Gastrocnemius medialis (tissue), 4 donors: ENCODE data around the gene CT47C1. TPM values are rescaled to one million over a fixed set of nuclear protein-coding genes. Genes with fewer than 3 reads are reported as not detected.
"Not testable (repeated sequence)": the region's sequence is repeated elsewhere in the genome, so short reads cannot be mapped to it uniquely, and the experiment has no call there.

Experiments used
- ATAC-seq, 2 donors: fragments of 150-250 bp; one replicate each; pipeline ENCODE4 v1.9.1; 2016
- DNase-seq, 2 donors: peaks; one replicate each; pipeline ENCODE4 v3.0.0-alpha.2; 2019
- H3K27ac ChIP-seq, 4 donors: fragments of 200-600 bp; sonication (generic); 1 replicate in 1 of 4; 2 replicates in 3 of 4; pipeline ENCODE4 v1.5.1; 2016 to 2018; ENCODE audit warnings: mild to moderate bottlenecking in 2 of 4, moderate library complexity in 1 of 4
- H3K27me3 ChIP-seq, 3 donors: fragments of 200-600 bp; sonication (generic) in 2 of 3; 1 replicate in 1 of 3; 2 replicates in 2 of 3; pipeline versions ENCODE4 v1.5.1 to v1.6.0; 2016 to 2019; ENCODE audit warnings: mild to moderate bottlenecking in 1 of 3, moderate library complexity in 1 of 3
- H3K36me3 ChIP-seq, 2 donors: fragments of 200-600 bp; sonication (generic) in 1 of 2; one replicate each; pipeline ENCODE4 v1.5.1; 2017 to 2018
- H3K4me1 ChIP-seq, 2 donors: fragments of 200-600 bp; sonication (generic) in 1 of 2; one replicate each; pipeline ENCODE4 v1.5.1; 2016 to 2017; ENCODE audit warnings: mild to moderate bottlenecking in 2 of 2
- H3K4me3 ChIP-seq, 4 donors: fragments of 200-600 bp; sonication (generic) in 3 of 4; 1 replicate in 1 of 4; 2 replicates in 3 of 4; pipeline ENCODE4 v1.5.1; 2016 to 2019; ENCODE audit warnings: mild to moderate bottlenecking in 2 of 4
- H3K9me3 ChIP-seq, 3 donors: fragments of 200-600 bp; sonication (generic) in 2 of 3; 1 replicate in 1 of 3; 2 replicates in 2 of 3; pipeline ENCODE4 v1.5.1; 2016 to 2019
- CTCF ChIP-seq, 5 experiments: fragments of 450-650 bp in 3 of 5; fragments of 200-600 bp in 2 of 5; sonication (generic) in 2 of 5; IDR thresholded peaks in 4 of 5; conservative IDR thresholded peaks in 1 of 5; 1 replicate in 4 of 5; 2 replicates in 1 of 5; pipeline ENCODE4 v1.5.1; 2016 to 2019; ENCODE audit warnings: antibody characterized with exemption in 5 of 5, mild to moderate bottlenecking in 3 of 5, moderate library complexity in 3 of 5
- POLR2A ChIP-seq, 2 donors: fragments of 450-650 bp; IDR thresholded peaks; one replicate each; pipeline ENCODE4 v1.6.1; 2017; ENCODE audit warnings: antibody characterized with exemption in 2 of 2, mild to moderate bottlenecking in 2 of 2, moderate library complexity in 2 of 2
- in situ Hi-C, 4 donors: fragments of 200-750 bp; cut with MboI; loops; one replicate each; pipeline versions ENCODE4 v1.15.0 to v1.8.0; 2017; ENCODE audit warnings: low sequenced_read_pairs in 4 of 4
- intact Hi-C: fragments of 100-400 bp; cut with DNase I; formaldehyde crosslinking; loops from one replicate; pipeline ENCODE4 v1.15.1; 2023; ENCODE audit warnings: low total_unique reads
- total RNA-seq, 4 donors: library from RNA; depleted of rRNA; stranded (reverse); fragments of >200 nt; gene quantifications; one replicate each; pipeline versions ENCODE4 v1.1.0 to v1.2.3, GENCODE V29; 2016

The CT47C1 gene
- not detected for total RNA-seq

GRCh38 chrX:119072744-119073143, at the start of gene CT47C1:
Gene CT47C1 (plus strand): TSS chrX:119072993. CDS start chrX:119073226, 233 bp downstream.
- in situ Hi-C loops: loop anchor here in 1 of 4 donors (25.0 kb wide), 1 partner anchor 435 kb away; no protein-coding TSS in a partner anchor
- H3K27me3 ChIP-seq: no peaks in the 10 kb centered on the region
- ATAC-seq (no peak), DNase-seq (no peak)
- no peaks in the 10 kb centered on the region for H3K36me3 ChIP-seq
- H3K27ac ChIP-seq: no peak within 1 kb of the TSS
- TF ChIP-seq CTCF (IDR thresholded peaks at IDR 0.05 in 4 of 5, conservative IDR thresholded peaks at IDR 0.05 in 1 of 5) (no peak), POLR2A (IDR thresholded peaks at IDR 0.05) (no peak)
- H3K4me1 ChIP-seq: no peaks in the 10 kb centered on the region
- intact Hi-C loops: no loop called here
- no peaks in the 10 kb centered on the region for H3K9me3 ChIP-seq
- no peak within 1 kb of the TSS for H3K4me3 ChIP-seq

GRCh38 chrX:119025900-119026299, 46.9 kb upstream of the CT47C1 start:
- in situ Hi-C loops: no loop called here
- Histone ChIP-seq H3K9me3 (no peaks in the 10 kb centered on the region), H3K4me3 (no peak overlapping the region), H3K4me1 (no peaks in the 10 kb centered on the region), H3K27ac (no peak overlapping the region), H3K36me3 (no peaks in the 10 kb centered on the region), H3K27me3 (no peaks in the 10 kb centered on the region)
- no peak for DNase-seq
- TF ChIP-seq CTCF (IDR thresholded peaks at IDR 0.05 in 4 of 5, conservative IDR thresholded peaks at IDR 0.05 in 1 of 5) (no peak), POLR2A (IDR thresholded peaks at IDR 0.05) (no peak)
- intact Hi-C loops: no loop called here
- ATAC-seq: no peak

GRCh38 chrX:119026344-119026743, 46.4 kb upstream of the CT47C1 start:
- H3K27me3 ChIP-seq, H3K36me3 ChIP-seq, H3K4me1 ChIP-seq, H3K4me3 ChIP-seq, H3K9me3 ChIP-seq, DNase-seq, H3K27ac ChIP-seq, in situ Hi-C loops, intact Hi-C loops, ATAC-seq: not testable (repeated sequence)

- H3K27me3 ChIP-seq, intact Hi-C loops, H3K4me3 ChIP-seq, ATAC-seq, H3K36me3 ChIP-seq, in situ Hi-C loops, H3K4me1 ChIP-seq, H3K9me3 ChIP-seq, DNase-seq, H3K27ac ChIP-seq: not testable (repeated sequence)
Observed at GRCh38 chrX:119027960-119028732, 44.6 kb upstream of the CT47C1 start.

GRCh38 chrX:119028733-119029330, 44.0 kb upstream of the CT47C1 start:
- ATAC-seq (no peak), DNase-seq (no peak)
- no peaks in the 10 kb centered on the region for H3K4me1 ChIP-seq
- in situ Hi-C loops (no loop called here), intact Hi-C loops (no loop called here)
- H3K36me3 ChIP-seq: no peaks in the 10 kb centered on the region
- TF ChIP-seq CTCF (IDR thresholded peaks at IDR 0.05 in 4 of 5, conservative IDR thresholded peaks at IDR 0.05 in 1 of 5) (no peak), POLR2A (IDR thresholded peaks at IDR 0.05) (no peak)
- no peaks in the 10 kb centered on the region for H3K27me3 ChIP-seq
- H3K27ac ChIP-seq: no peak overlapping the region
- H3K9me3 ChIP-seq: no peaks in the 10 kb centered on the region
- H3K4me3 ChIP-seq: no peak overlapping the region

GRCh38 chrX:119029656-119030055, 43.1 kb upstream of the CT47C1 start:
- ATAC-seq, H3K4me1 ChIP-seq, H3K27me3 ChIP-seq, intact Hi-C loops, DNase-seq, H3K9me3 ChIP-seq, H3K4me3 ChIP-seq, H3K27ac ChIP-seq, in situ Hi-C loops, H3K36me3 ChIP-seq: not testable (repeated sequence)
